ENCODE measurements around the gene SLC12A8. TPM values are rescaled to one million over a fixed set of nuclear protein-coding genes. Genes with fewer than 3 reads are reported as not detected.
A peak's percentile ranks its signal among the peaks of the same experiment; 100 is the strongest.

Gene SLC12A8
- total RNA-seq, 3 donors from 2014 or later, result 8.0 to 19.3 (median 13.6) TPM

DNA sequence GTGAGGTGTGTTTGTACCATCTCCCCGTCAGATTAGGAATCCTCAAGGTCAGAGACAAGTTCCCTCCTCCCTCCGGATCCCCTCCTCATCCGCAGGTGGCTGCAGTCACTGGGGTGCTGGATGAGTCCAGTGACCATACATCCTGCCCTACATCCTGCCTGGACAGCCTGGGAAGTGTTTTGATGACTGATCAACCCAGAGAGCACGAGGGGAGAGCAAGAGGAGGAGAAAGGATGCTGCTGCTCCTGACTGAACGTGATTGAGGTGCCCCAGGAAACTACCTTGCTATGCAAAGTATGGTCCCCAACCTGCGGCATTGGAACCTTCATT is 65.1 kb downstream of the SLC12A8 start:
- H3K36me3 ChIP-seq (ENCODE audit: low read depth), result no peaks in the 10 kb centered on the region
- DNase-seq, result no peak
- TF ChIP-seq, protein P1, sequence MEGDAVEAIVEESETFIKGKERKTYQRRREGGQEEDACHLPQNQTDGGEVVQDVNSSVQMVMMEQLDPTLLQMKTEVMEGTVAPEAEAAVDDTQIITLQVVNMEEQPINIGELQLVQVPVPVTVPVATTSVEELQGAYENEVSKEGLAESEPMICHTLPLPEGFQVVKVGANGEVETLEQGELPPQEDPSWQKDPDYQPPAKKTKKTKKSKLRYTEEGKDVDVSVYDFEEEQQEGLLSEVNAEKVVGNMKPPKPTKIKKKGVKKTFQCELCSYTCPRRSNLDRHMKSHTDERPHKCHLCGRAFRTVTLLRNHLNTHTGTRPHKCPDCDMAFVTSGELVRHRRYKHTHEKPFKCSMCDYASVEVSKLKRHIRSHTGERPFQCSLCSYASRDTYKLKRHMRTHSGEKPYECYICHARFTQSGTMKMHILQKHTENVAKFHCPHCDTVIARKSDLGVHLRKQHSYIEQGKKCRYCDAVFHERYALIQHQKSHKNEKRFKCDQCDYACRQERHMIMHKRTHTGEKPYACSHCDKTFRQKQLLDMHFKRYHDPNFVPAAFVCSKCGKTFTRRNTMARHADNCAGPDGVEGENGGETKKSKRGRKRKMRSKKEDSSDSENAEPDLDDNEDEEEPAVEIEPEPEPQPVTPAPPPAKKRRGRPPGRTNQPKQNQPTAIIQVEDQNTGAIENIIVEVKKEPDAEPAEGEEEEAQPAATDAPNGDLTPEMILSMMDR (IDR thresholded peaks at IDR 0.05), result no peak
- no peaks in the 10 kb centered on the region for H3K4me1 ChIP-seq (ENCODE audit: low read depth)
- intact Hi-C loops (cut with DNase I, micrococcal nuclease), result no loop called here
- H3K4me3 ChIP-seq, result no peak overlapping the region
- no peaks in the 10 kb centered on the region for H3K9me3 ChIP-seq
- no peak for ATAC-seq

DNA sequence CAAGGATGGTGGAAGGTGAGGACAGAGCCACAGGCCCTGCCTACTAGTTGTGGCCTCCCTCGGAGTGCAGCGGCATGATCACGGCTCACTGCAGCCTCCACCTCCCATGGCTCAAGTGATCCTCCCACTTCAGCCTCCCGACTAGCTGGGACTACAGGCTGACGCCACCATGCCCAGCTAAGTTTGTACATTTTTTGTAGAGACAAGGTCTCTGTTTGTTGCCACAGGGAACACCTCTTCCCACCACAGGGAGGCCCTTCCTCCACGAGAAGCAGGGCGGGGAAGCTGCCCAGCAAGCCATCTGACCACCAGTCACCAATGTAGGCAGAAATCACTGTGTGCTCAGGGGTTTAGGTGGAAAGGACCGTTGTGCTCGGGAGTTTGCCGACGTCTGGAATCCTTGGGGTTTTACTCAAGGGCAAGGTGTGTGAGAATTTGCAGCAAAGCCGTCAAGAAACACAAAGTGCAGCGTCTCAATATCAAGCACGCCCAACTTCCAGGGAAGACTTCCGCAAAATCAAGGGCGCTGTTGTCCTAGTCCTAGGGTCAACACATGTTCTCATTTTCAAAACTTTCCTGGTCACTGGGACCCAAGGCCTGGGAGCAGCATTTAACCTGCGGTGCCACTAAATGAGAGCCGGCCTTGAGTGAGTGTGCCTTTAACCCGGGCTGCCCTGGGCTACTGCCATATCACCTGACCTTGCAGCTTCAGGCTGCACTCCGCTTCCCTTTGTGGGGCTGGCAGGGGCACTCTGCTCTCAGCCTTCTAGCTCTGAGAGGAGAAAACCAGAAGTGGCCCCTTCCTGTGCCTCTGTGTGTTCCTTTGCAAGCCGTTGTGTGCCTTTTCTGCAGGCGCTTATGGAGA is 65.7 kb downstream of the SLC12A8 start:
- H3K36me3 ChIP-seq (ENCODE audit: low read depth), result no peaks in the 10 kb centered on the region
- TF ChIP-seq, protein P1 (IDR thresholded peaks at IDR 0.05), result no peak
- no peak overlapping the region for H3K4me3 ChIP-seq
- no peaks in the 10 kb centered on the region for H3K4me1 ChIP-seq (ENCODE audit: low read depth)
- intact Hi-C loops (cut with DNase I, micrococcal nuclease), result no loop called here
- DNase-seq (peak in 1 of 3 donors; percentile 53), ATAC-seq (peak; percentile 27)
- no peaks in the 10 kb centered on the region for H3K9me3 ChIP-seq

DNA sequence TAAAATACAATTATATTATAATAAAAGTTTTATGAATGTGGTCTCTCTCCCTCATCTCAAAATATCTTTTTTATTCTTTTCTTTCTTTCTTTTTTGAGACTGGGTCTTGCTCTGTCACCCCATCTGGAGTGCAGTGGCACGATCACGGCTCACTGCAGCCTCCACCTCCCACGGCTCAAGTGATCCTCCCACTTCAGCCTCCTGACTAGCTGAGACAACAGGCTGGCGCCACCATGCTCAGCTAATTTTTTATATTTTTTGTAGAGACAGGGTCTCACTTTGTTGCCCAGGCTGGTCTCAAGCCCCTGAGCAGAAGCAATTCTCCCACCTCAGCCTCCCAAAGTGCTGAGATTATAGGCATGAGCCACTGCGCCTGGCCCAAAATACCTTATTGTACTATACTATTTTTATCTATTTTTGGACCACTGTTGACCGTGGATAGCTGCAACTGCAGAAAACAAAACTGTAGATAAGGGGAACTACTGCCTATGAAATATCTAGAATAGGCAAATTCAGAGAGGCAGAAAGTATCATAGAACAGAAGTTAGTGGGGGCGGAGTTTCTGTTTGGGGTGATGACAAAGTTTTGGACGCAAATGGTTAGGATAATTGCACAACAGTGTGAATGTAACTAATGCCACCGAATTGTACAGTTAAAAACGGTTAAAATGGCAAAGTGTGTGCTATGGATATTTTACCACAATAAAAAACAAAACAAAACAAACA is 66.6 kb downstream of the SLC12A8 start:
- H3K36me3 ChIP-seq (ENCODE audit: low read depth), result no peaks in the 10 kb centered on the region
- ATAC-seq (no peak), DNase-seq (no peak)
- no peaks in the 10 kb centered on the region for H3K9me3 ChIP-seq
- no peaks in the 10 kb centered on the region for H3K4me1 ChIP-seq (ENCODE audit: low read depth)
- TF ChIP-seq, protein P1 (IDR thresholded peaks at IDR 0.05), result no peak
- no peak overlapping the region for H3K4me3 ChIP-seq
- intact Hi-C loops (cut with DNase I, micrococcal nuclease), result no loop called here

DNA sequence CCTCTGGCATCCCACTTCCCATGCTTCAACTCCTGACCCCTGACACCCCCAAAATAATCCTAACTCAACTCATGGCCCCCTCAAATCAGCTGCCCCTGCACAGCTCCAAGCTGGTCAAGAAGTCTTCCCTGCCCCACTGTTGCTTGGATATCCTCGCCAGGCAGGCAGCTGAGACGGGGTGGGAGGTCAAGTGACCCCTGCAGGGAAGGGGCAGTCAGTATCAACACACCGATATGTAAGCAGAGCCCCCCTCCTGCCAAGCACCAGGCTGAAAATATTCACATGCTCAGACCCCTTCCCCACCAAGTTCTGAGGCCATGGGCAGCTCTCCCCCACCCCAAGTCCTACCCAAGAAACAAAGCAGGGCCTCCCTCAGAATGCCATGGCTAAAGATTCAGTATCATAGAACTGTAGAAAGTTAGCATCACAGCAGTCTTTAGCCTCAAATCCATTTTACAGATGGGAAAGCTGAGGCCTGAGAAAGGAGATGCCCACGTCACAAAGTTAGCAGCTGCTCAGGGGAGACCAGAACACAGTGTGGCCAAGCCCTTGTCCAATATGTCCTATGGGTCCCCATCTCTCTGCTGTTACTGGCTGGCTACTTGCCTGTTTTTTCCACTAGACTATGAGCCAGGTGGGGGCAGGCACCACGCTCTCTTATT is 67.8 kb downstream of the SLC12A8 start:
- TF ChIP-seq, protein P1 (IDR thresholded peaks at IDR 0.05), result no peak
- H3K4me1 ChIP-seq (ENCODE audit: low read depth), result no peaks in the 10 kb centered on the region
- no peak overlapping the region for H3K4me3 ChIP-seq
- intact Hi-C loops (cut with DNase I, micrococcal nuclease), result no loop called here
- H3K36me3 ChIP-seq (ENCODE audit: low read depth), result no peaks in the 10 kb centered on the region
- DNase-seq, result no peak
- H3K9me3 ChIP-seq, result no peaks in the 10 kb centered on the region
- no peak for ATAC-seq

DNA sequence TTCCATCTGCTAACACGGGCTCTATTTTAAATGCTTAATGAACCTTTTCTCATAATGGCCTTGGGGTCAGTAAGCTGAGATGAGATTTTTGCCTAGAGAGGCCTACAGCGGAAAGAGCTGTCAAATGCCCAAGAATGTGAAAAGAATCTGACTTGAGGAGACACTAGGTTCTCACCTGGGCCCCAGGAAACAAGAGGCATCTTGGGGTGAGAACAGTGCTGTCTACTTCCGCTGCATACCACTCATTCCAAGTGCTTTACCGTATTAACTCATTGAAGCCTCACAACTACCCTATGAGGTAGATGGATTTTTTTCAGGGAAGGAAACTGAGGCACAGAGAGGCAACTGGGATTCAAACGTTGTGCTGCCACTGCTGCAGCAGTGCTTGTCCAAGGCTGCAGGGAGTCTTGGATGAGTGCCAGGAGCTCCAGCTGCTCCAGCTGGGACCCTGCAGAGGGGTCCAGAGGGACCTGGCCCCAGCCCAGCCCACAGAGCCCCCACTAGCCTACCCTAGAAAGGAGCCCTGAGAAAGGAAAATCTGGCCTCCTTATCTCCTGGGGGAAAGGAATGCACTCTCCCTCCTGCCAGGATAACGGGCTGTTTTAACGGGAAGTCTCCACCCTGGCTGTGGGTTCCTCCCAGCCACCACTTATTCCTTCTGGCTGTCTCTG is 68.4 kb downstream of the SLC12A8 start:
- H3K4me1 ChIP-seq (ENCODE audit: low read depth), result no peaks in the 10 kb centered on the region
- no peak for DNase-seq
- intact Hi-C loops (cut with DNase I, micrococcal nuclease), result no loop called here

More for the DNA sequence above, 68.4 kb downstream of the SLC12A8 start:
- H3K36me3 ChIP-seq (ENCODE audit: low read depth), result no peaks in the 10 kb centered on the region
- no peaks in the 10 kb centered on the region for H3K9me3 ChIP-seq
- TF ChIP-seq, protein P1 (IDR thresholded peaks at IDR 0.05), result no peak
- no peak for ATAC-seq
- no peak overlapping the region for H3K4me3 ChIP-seq

Data from mucosa of descending colon (tissue), 3 donors.